HFF-Myc (cell line): ENCODE data around the gene RNU6-9.
A peak's percentile ranks its signal among the peaks of the same experiment; 100 is the strongest.

Experiments used
- DNase-seq: peaks from one replicate; pipeline ENCODE4 v3.0.0-alpha.2; 2011; ENCODE audit warnings: low read depth; ENCODE audit errors: extremely low read depth
- H3K4me3 ChIP-seq: replicated peaks from 2 replicates; pipeline ENCODE4 v1.5.1; 2011; ENCODE audit warnings: low read depth, mild to moderate bottlenecking, control low read depth, low read length
- TF ChIP-seq, protein P1 (sequence below): IDR thresholded peaks from 2 replicates; pipeline ENCODE4 v1.5.1; 2012; ENCODE audit warnings: mild to moderate bottlenecking, low read depth, low read length, control low read depth; ENCODE audit errors: missing control alignments

RNU6-9 gene

DNA sequence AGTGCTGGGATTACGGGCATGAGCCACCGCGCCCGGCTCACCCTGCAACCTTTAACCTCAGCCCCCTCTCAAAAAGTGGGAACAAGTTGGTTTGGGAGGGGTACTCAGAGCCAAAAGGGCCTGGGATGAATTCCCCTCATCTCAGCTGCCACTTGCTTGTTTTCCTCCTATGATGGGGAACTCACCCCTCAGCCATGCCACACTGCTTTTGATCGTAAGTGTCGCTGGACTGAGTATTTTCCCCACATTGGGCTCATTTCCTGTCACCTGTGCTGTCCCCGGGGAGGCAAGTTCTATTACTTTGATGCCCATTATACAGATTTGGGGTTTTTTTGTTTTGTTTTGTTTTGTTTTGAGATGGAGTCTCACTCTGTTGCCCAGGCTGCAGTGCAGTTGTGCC, 13.2 kb downstream of the RNU6-9 start:
- DNase-seq, result no peak
- TF ChIP-seq, protein P1, sequence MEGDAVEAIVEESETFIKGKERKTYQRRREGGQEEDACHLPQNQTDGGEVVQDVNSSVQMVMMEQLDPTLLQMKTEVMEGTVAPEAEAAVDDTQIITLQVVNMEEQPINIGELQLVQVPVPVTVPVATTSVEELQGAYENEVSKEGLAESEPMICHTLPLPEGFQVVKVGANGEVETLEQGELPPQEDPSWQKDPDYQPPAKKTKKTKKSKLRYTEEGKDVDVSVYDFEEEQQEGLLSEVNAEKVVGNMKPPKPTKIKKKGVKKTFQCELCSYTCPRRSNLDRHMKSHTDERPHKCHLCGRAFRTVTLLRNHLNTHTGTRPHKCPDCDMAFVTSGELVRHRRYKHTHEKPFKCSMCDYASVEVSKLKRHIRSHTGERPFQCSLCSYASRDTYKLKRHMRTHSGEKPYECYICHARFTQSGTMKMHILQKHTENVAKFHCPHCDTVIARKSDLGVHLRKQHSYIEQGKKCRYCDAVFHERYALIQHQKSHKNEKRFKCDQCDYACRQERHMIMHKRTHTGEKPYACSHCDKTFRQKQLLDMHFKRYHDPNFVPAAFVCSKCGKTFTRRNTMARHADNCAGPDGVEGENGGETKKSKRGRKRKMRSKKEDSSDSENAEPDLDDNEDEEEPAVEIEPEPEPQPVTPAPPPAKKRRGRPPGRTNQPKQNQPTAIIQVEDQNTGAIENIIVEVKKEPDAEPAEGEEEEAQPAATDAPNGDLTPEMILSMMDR, result no peak
- H3K4me3 ChIP-seq, result no peak overlapping the region

DNA sequence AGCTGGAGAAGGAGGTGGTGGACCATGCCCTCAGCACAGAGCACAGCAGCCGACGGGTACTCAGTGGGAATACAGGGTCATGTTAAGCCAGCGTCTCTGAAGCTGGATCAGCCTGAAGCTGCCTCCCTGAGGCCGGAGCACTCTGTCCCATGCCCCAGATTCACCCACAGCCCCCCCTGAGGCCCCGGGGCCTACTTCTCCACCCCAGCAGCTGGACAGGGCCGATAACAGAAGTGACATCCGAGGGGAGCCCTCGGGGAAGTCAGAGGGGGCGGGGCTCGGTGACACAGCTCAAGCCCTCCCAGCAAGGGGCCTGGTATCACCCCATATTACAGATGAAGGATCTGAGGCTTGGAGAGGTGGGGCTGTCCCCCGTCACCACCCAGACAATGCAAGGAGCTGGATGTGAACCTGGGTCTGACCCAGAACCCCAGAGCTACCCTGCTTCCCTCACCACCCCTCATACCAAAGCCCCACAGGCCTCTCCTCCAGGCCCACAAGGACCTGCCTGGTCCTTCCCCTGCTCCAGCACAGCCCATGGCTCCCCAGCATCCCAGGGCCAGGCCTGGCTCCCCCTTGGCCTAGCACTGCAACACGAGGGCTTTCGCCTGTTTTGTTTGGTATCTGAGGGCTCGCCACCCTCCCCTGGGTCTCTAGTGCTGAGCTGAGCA, 14.0 kb downstream of the RNU6-9 start:
- TF ChIP-seq, protein P1, result no peak
- H3K4me3 ChIP-seq, result no peak overlapping the region
- no peak for DNase-seq

DNA sequence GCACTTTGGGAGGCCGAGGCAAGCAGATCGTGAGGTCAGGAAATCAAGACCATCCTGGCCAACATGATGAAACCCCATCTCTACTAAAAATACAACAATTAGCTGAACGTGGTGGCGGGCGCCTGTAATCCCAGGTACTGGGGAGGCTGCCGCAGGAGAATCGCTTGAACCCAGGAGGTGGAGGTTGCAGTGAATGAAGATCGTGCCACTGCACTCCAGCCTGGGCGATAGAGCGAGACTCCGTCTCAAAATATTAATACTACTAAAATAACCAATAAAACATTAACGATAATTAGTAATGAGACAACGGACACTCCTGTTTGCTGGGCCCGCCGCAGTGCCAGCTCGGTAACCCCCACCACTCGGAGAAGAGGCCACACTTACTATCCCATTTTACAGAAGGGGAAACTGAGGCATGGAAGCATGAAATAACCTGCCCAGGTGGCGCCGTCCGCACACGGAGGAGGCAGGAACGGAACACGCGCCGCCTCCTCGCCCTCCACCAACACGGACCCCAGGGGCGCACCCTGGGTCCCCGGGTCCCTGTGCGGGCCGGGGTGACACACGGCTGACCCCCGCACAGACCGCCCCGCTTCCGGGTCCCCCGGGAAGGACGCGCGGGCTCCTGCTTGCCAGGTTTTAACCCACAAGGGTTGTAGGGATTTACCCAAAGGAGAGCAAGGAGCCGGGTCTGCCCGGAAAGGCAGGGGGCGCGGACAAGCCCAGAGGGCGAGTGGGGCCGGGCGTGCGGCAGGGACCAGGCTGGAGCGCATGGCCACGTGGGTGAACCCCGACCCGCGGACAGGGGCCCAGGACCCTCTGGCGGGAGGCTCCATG, 18.1 kb downstream of the RNU6-9 start:
- TF ChIP-seq, protein P1, result no peak
- peak overlapping the region; percentile 34 for H3K4me3 ChIP-seq

DNA sequence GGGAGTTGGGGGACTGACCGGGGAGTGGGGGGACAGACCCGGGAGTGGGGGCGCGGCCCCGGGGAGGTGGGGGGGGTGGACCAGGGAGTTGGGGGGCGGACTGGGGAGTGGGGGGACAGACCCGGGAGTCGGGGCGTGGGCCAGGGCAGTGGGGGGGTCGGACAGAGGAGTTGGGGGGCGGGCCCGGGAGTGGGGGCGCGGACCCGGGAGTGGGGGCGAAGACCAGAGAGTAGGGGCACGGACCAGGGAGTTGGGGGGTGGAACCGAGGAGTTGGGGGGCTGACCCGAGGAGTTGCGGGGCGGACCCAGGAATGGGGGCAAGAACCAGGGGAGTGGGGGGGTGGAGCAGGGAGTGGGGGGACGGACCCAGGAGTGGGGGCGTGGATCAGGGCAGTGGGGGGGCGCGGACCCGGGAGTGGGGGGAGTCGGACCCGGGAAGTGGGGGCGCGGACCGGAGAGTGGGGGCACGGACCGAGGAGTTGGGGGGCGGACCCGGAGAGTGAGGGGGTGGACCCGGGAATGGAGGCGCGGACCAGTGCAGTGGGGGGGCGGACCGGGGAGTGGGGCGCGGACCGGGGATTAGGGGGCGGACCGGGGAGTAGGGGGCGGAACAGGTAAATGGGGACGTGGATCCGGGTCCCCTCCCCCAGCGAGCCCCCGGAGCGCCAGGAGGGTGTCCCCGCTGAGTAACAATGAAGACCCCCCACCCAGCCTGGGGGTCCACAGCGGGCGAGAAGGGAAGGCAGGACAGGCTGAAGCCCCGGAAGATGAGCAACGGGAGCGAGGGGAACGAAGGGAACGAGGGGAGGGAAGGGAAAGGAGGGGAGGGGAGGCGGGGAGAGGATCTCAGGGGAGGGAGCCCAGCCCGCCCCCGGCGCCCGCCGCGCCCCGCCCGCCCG, 19.1 kb downstream of the RNU6-9 start:
- peak overlapping the region; percentile 64 for H3K4me3 ChIP-seq
- DNase-seq, result no peak
- TF ChIP-seq, protein P1, result no peak

More for the DNA sequence above, 18.1 kb downstream of the RNU6-9 start:
- DNase-seq, result no peak

DNA sequence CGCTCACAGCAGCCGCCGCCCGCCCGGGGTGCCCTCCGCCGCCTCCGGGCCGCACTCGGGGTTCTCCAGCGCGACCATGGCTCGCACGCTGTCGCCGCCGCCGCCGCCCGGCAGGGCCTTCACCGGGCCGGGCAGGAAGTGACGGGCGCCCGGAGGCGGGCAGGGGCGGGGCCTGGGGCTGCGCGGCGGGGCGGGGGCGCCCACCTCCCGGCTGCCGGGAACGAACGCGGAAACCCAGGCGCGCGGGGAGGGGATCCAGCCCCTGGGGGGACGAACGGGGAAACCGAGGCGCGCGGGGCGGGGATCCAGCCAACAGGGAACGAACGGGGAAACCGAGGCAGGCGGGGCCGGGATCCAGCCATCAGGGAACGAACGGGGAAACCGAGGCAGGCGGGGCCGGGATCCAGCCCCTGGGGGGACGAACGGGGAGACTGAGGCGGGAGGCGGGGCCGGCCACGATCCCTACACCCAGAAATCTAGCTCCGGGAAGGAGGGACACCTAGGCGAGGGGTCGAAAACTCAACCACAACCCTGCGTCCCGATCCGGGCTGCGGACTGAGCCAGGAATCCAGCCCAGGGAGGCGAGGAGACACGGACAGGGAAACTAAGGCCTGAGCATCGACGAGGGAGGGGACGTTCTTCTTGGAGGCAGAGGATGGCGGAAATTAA, 19.9 kb downstream of the RNU6-9 start, which contains the start of gene R3HDM4:
Gene R3HDM4, minus strand, starts transcription at position 140 of the 669 bp plus-strand sequence. Its CDS starts 62 bp downstream, at position 78.
- no peak for DNase-seq
- TF ChIP-seq, protein P1, result no peak
- H3K4me3 ChIP-seq, result peak within 1 kb of the TSS; percentile 64
